NCI-H1048 (cell line): ENCODE results near the gene TRAPPC8.
"Not testable (repeated sequence)": the region's sequence is repeated elsewhere in the genome, so short reads cannot be mapped to it uniquely, and the experiment has no call there.

Experiments used
- DNase-seq: peaks from one replicate; lab custom pipeline; 2025; lab: John Stamatoyannopoulos, UW

Gene TRAPPC8

GRCh38 chr18:31942291-31942998 lies 483 bp downstream of the TRAPPC8 start:
- no peak for DNase-seq

DNA sequence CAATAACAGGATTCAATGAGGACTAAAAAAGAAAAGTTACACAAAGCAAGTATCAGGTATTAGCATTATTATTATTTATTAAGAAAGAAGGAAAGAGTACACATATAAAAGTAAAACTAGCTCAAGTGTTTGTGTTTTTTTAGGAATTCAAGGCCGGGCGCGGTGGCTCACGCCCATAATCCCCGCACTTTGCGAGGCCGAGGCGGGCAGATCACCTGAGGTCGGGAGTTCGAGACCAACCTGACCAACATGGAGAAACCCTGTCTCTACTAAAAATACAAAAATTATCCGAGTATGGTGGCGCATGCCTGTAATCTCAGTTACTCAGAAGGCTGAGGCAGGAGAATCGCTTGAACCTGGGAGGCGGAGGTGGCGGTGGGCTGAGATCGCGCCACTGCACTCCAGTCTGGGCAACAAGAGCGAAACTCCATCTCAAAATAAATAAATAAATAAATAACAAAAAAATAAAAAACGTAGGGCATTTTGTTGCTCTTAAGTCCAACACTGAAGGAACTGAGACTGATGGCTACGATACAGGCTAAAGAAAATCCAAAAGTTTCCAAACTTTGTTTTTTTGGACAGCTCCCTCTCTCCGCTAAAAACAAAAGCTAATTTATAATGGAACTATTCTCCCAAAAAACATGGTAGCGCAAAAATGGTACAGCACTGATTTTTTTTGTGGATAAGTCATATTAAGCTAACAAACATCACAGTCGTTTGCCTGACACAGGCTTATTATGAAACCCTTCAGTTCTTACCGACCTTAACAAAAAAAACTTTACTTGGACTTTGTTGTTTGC lies 1.7 kb downstream of the TRAPPC8 start:
- no peak for DNase-seq

GRCh38 chr18:31934773-31935172 lies 8.2 kb downstream of the TRAPPC8 start:
- DNase-seq: not testable (repeated sequence)

GRCh38 chr18:31931886-31932240 lies 11.1 kb downstream of the TRAPPC8 start:
- DNase-seq: no peak

GRCh38 chr18:31931163-31931885 lies 11.6 kb downstream of the TRAPPC8 start:
- peak; percentile 27 for DNase-seq

DNA sequence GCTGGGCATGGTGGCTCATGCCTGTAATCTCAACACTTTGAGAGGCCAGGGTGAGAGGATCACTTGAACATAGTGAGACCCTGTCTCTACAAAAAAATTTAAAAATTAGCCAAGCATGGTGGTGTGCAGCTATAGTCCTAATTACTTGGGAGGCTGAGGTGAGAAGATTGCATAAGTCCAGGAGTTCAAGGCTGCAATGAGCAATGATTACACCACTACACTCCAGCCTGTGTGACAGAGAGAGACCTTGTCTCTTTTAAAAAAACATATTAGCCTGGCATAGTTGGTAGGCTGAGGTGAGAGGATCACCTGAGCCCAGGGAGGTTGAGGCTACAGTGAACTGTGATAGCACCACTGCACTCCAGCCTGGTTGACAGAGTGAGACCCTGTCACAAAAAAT lies 13.7 kb downstream of the TRAPPC8 start:
- no peak for DNase-seq

GRCh38 chr18:31926988-31927387 lies 15.9 kb downstream of the TRAPPC8 start:
- not testable (repeated sequence) for DNase-seq

GRCh38 chr18:31920277-31920676 lies 22.7 kb downstream of the TRAPPC8 start:
- DNase-seq: no peak

GRCh38 chr18:31919366-31919765 lies 23.6 kb downstream of the TRAPPC8 start:
- DNase-seq: not testable (repeated sequence)

DNA sequence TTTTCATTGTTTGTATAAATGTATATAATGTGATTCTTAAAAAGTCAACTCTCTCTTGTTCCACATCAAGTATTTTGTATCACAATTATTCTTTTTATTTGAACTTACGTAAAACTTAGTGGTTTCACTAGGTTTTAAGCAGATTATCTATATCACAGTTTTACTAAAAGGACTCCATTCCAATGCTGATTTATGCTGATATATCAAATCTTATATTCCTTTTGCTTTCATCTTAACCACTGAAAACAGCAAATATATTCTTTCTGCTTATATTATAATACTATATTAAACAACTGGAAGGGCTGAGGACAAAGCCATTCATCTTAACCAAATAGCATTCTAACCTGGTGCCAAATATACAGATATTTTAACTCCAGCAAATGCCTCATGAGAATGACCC lies 24.2 kb downstream of the TRAPPC8 start:
- DNase-seq: no peak

- no peak for DNase-seq
These were observed 41.9 kb downstream of the TRAPPC8 start for GRCh38 chr18:31901063-31901462.

GRCh38 chr18:31899771-31900170 lies 43.2 kb downstream of the TRAPPC8 start:
- DNase-seq: not testable (repeated sequence)

- DNase-seq: no peak
These were observed 50.0 kb downstream of the TRAPPC8 start for GRCh38 chr18:31892936-31893335.

DNA sequence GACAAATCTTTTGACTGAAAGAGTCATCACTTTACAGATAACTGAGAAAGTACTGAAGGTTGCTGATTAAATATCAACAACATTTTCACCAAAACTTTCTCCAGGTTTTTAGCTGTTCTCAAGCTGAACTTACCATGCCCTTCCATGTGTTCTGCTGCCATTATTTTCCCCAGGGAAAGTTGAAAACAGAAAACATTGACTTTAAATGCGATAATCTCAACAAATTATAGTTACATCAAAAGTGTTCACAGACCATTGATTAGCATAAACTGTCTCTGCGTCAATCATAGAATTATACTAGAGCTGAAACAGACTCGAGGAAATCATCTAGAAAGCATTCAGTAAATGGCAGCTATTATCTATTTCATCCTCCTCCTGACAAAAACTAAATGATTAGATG lies 51.4 kb downstream of the TRAPPC8 start:
- DNase-seq: no peak

- DNase-seq: no peak
These were observed 58.9 kb downstream of the TRAPPC8 start for GRCh38 chr18:31884020-31884419.

DNA sequence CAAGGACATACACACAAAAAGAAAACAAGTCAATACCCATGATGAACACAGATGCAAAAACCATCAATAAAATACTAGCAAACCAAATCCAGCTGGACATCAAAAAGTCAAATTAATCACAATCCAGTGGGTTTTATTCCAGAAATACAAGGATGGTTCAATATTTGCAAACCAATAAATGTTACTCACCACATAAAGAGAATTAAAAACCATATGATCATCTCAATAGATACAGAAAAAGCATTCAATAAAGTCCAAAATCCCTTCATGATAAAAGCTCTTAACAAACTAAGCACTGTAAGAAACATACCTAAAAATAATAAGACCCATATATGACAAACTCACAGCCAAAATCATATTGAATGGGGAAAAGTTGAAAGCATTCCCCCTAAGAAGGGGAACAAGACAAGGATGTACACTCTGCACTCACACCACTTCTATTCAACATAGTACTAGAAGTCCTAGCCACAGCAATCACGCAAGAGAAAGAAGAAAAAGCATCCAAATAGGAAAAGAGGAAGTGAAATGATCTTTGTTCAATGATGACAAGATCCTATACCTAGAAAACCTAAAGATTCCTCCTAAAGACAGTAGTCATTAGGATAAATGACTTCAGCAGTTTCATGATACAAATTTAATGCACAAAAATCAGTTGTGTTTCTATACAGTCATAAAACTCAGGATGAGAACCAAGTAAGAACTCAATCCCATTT lies 62.6 kb downstream of the TRAPPC8 start:
- DNase-seq: no peak

- DNase-seq: no peak
These were observed 64.6 kb downstream of the TRAPPC8 start for GRCh38 chr18:31878358-31878757.

- DNase-seq: no peak
These were observed 65.0 kb downstream of the TRAPPC8 start for GRCh38 chr18:31877900-31878299.

DNA sequence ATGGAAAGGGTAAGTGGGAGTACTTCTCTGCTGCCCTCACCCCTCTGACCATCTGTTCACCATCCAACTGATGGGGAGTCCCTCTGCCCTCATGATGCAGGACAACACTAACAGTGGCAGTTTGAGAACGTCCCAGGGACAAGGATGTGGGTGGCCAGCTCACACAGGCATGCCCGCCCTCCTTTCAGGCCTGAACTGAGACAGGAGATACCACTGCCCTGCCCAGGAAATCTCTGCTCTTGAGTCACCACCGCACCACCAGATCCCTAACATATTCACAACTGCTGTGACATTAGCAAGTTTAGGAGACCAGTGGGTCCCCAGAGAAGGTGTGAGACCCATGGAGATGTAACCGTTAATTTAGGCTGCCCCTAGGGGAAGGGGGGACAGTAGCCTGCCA lies 66.2 kb downstream of the TRAPPC8 start:
- DNase-seq: no peak

- DNase-seq: no peak
These were observed 67.6 kb downstream of the TRAPPC8 start for GRCh38 chr18:31875301-31875700.

- DNase-seq: no peak
These were observed 79.8 kb downstream of the TRAPPC8 start for GRCh38 chr18:31863103-31863502.

DNA sequence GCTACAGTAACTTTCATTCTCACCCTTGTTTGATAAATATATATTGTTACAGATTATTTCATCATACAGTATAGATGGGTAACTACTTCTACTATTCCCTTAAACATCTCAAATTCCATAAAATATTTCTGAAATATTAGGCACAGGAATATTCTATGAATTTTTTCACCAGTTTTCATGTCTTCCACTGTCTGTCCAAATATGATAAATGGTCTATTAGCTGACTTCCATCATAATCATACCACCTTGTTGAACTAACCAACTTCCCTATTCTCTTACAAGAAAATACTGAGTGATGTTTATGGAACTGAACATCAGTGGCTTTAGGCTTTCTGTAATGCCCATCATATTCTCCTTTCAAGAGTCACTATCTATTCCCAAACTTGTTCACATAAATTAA lies 82.4 kb downstream of the TRAPPC8 start:
- no peak for DNase-seq
